Neural progenitor cell (in vitro differentiated cells): ENCODE results near the gene TRAPPC2L. TPM values are rescaled to one million over a fixed set of nuclear protein-coding genes. Genes with fewer than 3 reads are reported as not detected.

Experiments
- DNase-seq: peaks from one replicate; pipeline ENCODE4 v3.0.0-alpha.2; 2016; ENCODE audit warnings: low spot score
- H2AFZ ChIP-seq: fragments of 200-600 bp; sonication (generic); replicated peaks from 2 replicates; pipeline ENCODE4 v1.6.1; 2016; ENCODE audit warnings: antibody characterized with exemption
- H3F3A ChIP-seq: fragments of 200-600 bp; sonication (generic); 2 replicates; pipeline ENCODE4 v1.6.1; 2016; ENCODE audit warnings: antibody characterized with exemption, low read depth
- H3K27ac ChIP-seq: fragments of 200-600 bp; sonication (generic); 2 replicates; pipeline ENCODE4 v1.5.1; 2016; ENCODE audit warnings: mild to moderate bottlenecking
- H3K27me3 ChIP-seq: fragments of 200-600 bp; sonication (generic); 2 replicates; pipeline ENCODE4 v1.6.1; 2016; ENCODE audit warnings: mild to moderate bottlenecking, moderate library complexity
- H3K36me3 ChIP-seq: fragments of 200-600 bp; sonication (generic); 2 replicates; pipeline ENCODE4 v1.5.1; 2016
- H3K4me1 ChIP-seq: fragments of 200-600 bp; sonication (generic); 2 replicates; pipeline ENCODE4 v1.6.1; 2016; ENCODE audit warnings: mixed run types
- H3K4me2 ChIP-seq: fragments of 200-600 bp; sonication (generic); 2 replicates; pipeline ENCODE4 v1.6.1; 2016
- H3K4me3 ChIP-seq: fragments of 200-600 bp; sonication (generic); 2 replicates; pipeline ENCODE4 v1.5.1; 2016
- H3K79me2 ChIP-seq: fragments of 200-600 bp; sonication (generic); 2 replicates; pipeline ENCODE4 v1.6.1; 2016; ENCODE audit warnings: low read depth
- H3K9ac ChIP-seq: fragments of 200-600 bp; sonication (generic); 2 replicates; pipeline ENCODE4 v1.6.1; 2016
- H3K9me3 ChIP-seq: fragments of 200-600 bp; sonication (generic); 2 replicates; pipeline ENCODE4 v1.5.1; 2016; ENCODE audit warnings: low read depth
- H4K20me1 ChIP-seq: fragments of 200-600 bp; sonication (generic); 2 replicates; pipeline ENCODE4 v1.6.1; 2016; ENCODE audit warnings: low read depth
- H3K27ac Mint-ChIP-seq: 3 replicates; pipeline ENCODE4 v1.8.0; 2021; ENCODE audit warnings: mixed read lengths
- H3K27me3 Mint-ChIP-seq: 2 replicates; pipeline ENCODE4 v1.8.0; 2022; ENCODE audit warnings: low read depth, mild to moderate bottlenecking, inconsistent platforms, moderate library complexity, mixed read lengths; ENCODE audit not compliant: insufficient read depth
- H3K36me3 Mint-ChIP-seq: 3 replicates; pipeline ENCODE4 v1.8.0; 2021; ENCODE audit warnings: mixed read lengths
- H3K4me1 Mint-ChIP-seq: 3 replicates; pipeline ENCODE4 v1.8.0; 2021; ENCODE audit warnings: mixed read lengths
- H3K4me3 Mint-ChIP-seq: 3 replicates; pipeline ENCODE4 v1.8.0; 2021; ENCODE audit warnings: mild to moderate bottlenecking, moderate library complexity, mixed read lengths
- H3K9me3 Mint-ChIP-seq: 3 replicates; pipeline ENCODE4 v1.8.0; 2020; ENCODE audit warnings: mixed read lengths
- CTCF ChIP-seq: fragments of 200-600 bp; sonication (generic); IDR thresholded peaks from 2 replicates; pipeline ENCODE4 v1.5.1; 2017; ENCODE audit warnings: antibody characterized with exemption, mild to moderate bottlenecking
- EZH2 ChIP-seq: fragments of 200-600 bp; sonication (generic); IDR thresholded peaks from 2 replicates; pipeline ENCODE4 v1.6.1; 2017; ENCODE audit warnings: antibody characterized with exemption, mild to moderate bottlenecking, moderate library complexity
- EZH2phosphoT487 ChIP-seq: fragments of 200-600 bp; sonication (generic); IDR thresholded peaks from 2 replicates; pipeline ENCODE4 v1.6.1; 2017; ENCODE audit warnings: antibody characterized with exemption
- total RNA-seq: library from RNA; depleted of rRNA; stranded (reverse); fragments of >200 nt; gene quantifications from 2 replicates; pipeline ENCODE4 v1.2.3, GENCODE V29; 2015; ENCODE audit warnings: low replicate concordance

The TRAPPC2L gene
- total RNA-seq, 1 donor from 2014 or later, result 31.8 TPM

- Histone ChIP-seq H3K9me3 (no peaks in the 10 kb centered on the region), H3K27me3 (no peaks in the 10 kb centered on the region), H3K9ac (no peak overlapping the region), H4K20me1 (peaks cover 2% of the 10 kb centered on the region), H3F3A (peaks cover 4% of the 10 kb centered on the region), H3K4me1 (no peaks in the 10 kb centered on the region), H3K27ac (no peak overlapping the region), H2AFZ (no peak overlapping the region), H3K4me2 (no peak overlapping the region), H3K36me3 (no peaks in the 10 kb centered on the region), H3K4me3 (no peak overlapping the region), H3K79me2 (no peaks in the 10 kb centered on the region)
- no peak overlapping the region for H3K27ac Mint-ChIP-seq
- peaks cover 3% of the 10 kb centered on the region for H3K27me3 Mint-ChIP-seq
- H3K4me1 Mint-ChIP-seq, result peaks cover 11% of the 10 kb centered on the region
- TF ChIP-seq CTCF (no peak), EZH2 (no peak), EZH2phosphoT487 (no peak)
- DNase-seq, result no peak
- H3K4me3 Mint-ChIP-seq, result no peak overlapping the region
- peaks cover 6% of the 10 kb centered on the region for H3K36me3 Mint-ChIP-seq
- H3K9me3 Mint-ChIP-seq, result no peaks in the 10 kb centered on the region
Measured at GRCh38 chr16:88850531-88851199, 6.3 kb upstream of the TRAPPC2L start.

GRCh38 chr16:88851616-88852015 is 5.3 kb upstream of the TRAPPC2L start:
- H3K36me3 Mint-ChIP-seq, result peaks cover 6% of the 10 kb centered on the region
- no peak overlapping the region for H3K4me2 ChIP-seq
- no peak overlapping the region for H3K27ac ChIP-seq
- H3K9me3 Mint-ChIP-seq, result no peaks in the 10 kb centered on the region
- no peaks in the 10 kb centered on the region for H3K27me3 ChIP-seq
- peaks cover 13% of the 10 kb centered on the region for H3K4me1 Mint-ChIP-seq
- peaks cover 4% of the 10 kb centered on the region for H3F3A ChIP-seq
- DNase-seq, result no peak
- no peaks in the 10 kb centered on the region for H3K9me3 ChIP-seq
- H3K4me1 ChIP-seq, result no peaks in the 10 kb centered on the region
- no peak overlapping the region for H3K27ac Mint-ChIP-seq
- H3K4me3 ChIP-seq, result no peak overlapping the region
- peaks cover 4% of the 10 kb centered on the region for H3K27me3 Mint-ChIP-seq
- no peak overlapping the region for H2AFZ ChIP-seq
- H3K4me3 Mint-ChIP-seq, result no peak overlapping the region
- no peak overlapping the region for H3K9ac ChIP-seq
- TF ChIP-seq CTCF (no peak), EZH2phosphoT487 (no peak), EZH2 (no peak)
- no peaks in the 10 kb centered on the region for H3K36me3 ChIP-seq
- no peaks in the 10 kb centered on the region for H3K79me2 ChIP-seq
- H4K20me1 ChIP-seq, result peaks cover 8% of the 10 kb centered on the region

GRCh38 chr16:88853325-88853941 is 3.5 kb upstream of the TRAPPC2L start:
- Mint-ChIP-seq H3K27ac (no peak overlapping the region), H3K4me3 (no peak overlapping the region), H3K27me3 (peaks cover 4% of the 10 kb centered on the region), H3K36me3 (peaks cover 6% of the 10 kb centered on the region), H3K4me1 (peaks cover 22% of the 10 kb centered on the region), H3K9me3 (no peaks in the 10 kb centered on the region)
- no peak overlapping the region for H3K27ac ChIP-seq
- no peaks in the 10 kb centered on the region for H3K36me3 ChIP-seq
- H4K20me1 ChIP-seq, result peaks cover 12% of the 10 kb centered on the region
- peaks cover 4% of the 10 kb centered on the region for H3F3A ChIP-seq
- no peak overlapping the region for H3K4me2 ChIP-seq
- H3K4me3 ChIP-seq, result no peak overlapping the region
- no peak overlapping the region for H2AFZ ChIP-seq
- no peaks in the 10 kb centered on the region for H3K9me3 ChIP-seq
- H3K27me3 ChIP-seq, result no peaks in the 10 kb centered on the region
- H3K4me1 ChIP-seq, result peaks cover 4% of the 10 kb centered on the region
- H3K79me2 ChIP-seq, result peaks cover 12% of the 10 kb centered on the region
- no peak for TF ChIP-seq EZH2phosphoT487
- no peak for TF ChIP-seq EZH2
- no peak for TF ChIP-seq CTCF
- no peak overlapping the region for H3K9ac ChIP-seq
- no peak for DNase-seq
